DLD1 (cell line): Measurements from ENCODE around the gene BTBD9.
"Not testable (repeated sequence)": the region's sequence is repeated elsewhere in the genome, so short reads cannot be mapped to it uniquely, and the experiment has no call there.

ENCODE experiments used
- in situ Hi-C: cut with HindIII; loops from 2 replicates; pipeline ENCODE4 v1.10.0; 2017; ENCODE audit warnings: low sequenced_read_pairs

Gene BTBD9

DNA sequence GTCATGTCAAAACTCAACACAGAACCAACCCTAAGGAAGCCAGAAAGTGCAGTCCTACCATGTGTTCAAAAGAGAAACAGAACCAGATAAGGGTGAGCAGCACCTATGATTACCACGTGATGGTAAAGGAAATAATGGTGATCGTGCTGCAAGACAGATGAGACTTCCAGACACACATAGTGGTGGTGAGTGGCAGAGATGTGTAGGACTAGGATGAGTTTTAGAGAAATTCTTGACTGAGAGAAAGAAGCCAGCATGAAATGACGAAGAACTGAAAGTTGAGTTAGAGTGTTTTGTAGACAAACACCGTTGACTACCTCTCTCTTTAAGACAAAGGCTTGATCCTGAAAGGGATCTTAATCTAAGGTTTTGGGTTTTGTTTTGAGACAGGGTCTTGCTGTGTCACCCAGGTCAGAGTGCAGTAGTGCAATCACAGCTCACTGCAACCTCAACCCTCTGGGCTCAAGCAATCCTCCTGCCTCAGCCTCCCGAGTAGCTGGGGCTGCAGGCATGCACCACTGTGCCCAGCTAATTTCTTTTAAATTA is 10.6 kb upstream of the BTBD9 start:
- in situ Hi-C loops = no loop called here

DNA sequence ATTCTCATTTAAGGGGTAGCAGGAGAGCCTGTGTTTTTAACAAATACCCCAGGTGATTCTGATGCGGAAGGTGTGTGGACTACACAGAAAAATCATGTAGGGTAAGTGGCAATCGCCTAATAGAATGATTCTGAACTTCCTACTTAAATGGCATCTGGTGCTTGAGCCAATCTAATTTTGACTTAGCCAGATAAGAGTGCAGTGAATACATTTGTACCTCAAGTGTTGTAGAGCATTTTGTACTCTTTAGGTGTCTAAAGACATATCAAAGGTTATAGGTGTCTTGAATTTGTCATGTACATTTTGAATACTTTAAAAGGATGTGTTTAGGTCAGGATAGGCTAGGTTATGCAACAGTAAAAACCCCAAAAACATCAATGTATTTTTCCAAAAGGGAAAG is 10.0 kb upstream of the BTBD9 start:
- in situ Hi-C loops = no loop called here

DNA sequence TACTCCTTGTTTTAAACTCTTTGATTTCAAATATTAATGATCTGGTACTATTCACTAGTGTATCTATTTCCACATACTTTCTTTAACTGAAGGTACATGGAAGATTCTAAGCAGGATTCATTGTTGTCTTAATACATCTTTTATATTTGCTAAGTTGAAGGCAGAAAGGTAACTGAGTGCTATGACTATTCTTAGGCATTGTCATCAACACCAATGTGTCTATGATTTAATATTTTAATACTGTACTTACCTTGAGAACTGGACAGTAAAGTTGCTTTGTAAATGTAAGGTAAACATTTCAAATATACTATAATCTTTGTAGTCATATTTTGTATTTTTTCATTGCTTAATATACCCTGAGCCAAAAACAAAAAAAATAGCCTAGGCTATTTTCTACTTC is 8.9 kb upstream of the BTBD9 start:
- in situ Hi-C loops = no loop called here

DNA sequence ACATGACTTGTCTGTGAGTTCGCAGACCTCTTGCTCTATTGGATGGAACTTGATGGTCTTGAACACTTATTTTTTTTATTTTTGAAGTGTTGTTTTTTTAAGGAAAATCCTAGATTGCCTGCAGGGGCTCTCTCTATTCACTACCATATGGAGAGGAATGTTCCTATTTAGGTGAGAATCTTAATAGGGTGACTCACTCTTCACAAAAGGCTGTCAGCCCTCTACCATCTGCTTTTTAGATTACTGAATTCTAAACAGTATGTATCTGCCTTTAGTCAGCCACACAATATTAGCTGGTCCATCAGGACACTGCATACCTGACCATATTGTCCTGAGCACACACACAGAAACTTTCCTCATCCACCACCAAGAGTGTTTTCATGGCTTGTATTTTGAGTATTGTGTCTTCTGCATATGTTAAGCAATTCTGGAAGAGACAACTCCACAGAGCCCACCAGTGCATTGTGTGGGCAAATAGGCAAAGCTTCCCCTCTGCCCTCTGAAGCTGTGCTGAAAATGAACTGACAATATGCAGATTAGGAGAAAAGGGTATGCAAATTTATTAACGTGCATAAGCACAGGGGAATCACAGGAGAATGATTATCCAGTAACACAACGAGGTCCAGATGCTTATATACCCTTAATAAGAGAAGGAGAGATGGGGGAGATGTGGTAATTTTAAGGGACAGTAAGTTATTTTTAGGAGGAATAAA is 6.6 kb upstream of the BTBD9 start:
- in situ Hi-C loops = no loop called here

DNA sequence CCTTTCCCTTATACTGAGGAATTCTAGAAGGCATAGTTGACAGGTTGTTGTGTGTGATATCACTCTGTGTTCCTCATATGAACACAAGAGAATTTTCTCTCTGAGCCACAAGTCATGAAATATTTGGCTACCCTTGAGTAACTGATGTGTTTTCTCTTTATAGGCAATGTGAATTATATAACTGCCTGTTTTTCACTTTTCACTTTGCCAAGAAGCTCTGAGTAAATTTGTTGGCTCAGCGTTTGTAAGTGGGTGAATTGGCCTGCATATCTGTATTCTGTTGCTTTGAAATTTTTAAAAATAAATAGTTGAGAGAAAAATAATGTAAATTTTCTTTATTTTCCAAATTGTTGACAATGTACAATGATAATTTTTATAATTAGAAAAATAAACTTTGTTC is 5.2 kb upstream of the BTBD9 start:
- in situ Hi-C loops = no loop called here

DNA sequence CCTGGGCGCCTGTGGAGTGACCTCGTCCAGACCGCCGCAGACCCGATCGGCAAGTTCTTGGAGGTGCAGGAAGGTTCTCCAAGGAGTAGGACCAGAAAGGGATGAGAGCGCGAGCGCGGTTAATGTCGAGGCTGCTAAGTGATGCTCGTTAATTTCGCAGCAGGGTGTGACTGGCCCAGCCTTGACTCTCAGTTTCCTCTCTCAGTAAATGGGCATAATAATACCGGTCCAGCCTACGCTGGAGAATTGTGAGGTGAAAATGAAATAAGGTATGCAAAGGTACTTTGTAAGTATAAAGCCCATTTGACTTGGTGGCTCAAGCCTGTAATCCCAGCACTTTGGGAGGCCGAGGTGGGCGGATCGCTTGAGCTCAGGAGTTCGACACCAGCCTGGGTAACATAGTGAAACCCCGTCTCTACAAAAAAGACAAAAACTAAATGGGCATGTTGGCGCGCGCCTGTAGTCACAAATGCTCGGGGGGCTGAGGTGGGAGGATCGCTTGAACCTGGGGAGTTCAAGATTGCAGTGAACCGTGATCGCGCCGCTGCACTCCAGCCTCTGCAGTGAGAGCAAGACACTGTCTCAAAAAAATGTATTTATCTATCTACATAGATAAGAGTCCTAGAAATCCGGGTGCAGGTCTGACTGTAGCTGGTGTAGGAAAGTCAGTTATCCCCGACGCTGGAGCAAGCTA is 634 bp upstream of the BTBD9 start:
- in situ Hi-C loops = no loop called here

DNA sequence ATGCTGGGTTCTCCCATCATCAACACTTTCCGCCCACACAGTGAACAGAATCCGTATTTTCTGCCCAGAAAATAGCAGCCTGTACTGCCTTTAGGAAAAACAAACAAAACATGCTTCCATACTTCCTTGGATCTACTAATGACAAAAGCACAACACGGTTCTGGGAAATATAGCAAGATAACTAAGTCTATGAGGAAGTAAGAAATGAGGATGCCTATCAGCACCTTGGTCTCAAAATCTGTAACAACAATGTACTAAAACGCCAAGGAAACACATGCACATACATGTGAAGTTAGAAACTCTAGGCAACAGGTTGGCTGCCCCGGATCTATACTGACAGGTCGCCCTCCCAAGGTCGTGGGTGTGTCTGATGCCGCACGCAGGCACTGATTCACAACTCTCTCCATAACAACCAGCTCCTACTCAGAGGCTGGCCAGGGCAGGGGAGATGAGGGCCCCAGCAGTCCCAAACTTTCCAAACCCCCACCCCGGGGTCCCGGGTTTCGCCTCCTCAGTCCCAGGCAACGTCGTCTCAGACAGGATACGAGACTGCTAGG is 710 bp downstream of the BTBD9 start:
- in situ Hi-C loops = no loop called here

DNA sequence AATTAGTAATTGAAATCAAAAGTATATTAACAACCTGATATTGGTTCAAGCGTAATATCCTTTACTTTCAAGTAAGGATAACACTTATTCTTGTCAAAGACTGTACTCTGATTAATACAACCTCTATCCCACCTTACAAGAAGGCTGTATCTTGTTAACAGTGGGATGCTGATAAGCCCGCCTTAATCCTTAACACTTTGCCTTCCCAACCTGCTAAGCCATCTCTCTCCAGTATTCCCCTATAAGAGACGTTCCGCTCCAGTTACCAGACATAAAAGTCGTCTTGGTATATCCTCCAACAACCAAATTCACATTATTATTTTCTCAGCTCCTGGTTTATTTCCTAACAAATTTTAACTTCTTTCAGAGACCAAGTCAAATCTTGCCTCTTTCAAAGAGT is 2.0 kb downstream of the BTBD9 start:
- in situ Hi-C loops = no loop called here

DNA sequence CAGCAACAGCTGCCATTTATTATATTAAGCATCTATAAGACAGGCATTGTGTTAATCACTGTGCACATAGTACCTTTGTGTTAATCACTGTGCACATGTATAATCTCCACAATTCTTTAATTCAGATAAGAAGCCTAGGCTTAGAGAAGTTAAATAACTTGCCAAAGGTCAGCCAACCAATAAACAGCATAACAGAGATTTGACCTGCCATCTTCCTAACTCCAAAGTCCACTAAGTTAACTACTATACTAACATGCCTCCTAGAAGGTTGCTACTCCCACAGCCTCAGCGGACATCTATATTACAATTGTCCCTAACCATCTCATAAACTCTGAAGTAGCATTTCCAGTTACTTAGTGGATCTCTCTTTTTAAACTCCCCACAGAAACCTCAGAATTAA is 3.7 kb downstream of the BTBD9 start:
- in situ Hi-C loops = no loop called here

DNA sequence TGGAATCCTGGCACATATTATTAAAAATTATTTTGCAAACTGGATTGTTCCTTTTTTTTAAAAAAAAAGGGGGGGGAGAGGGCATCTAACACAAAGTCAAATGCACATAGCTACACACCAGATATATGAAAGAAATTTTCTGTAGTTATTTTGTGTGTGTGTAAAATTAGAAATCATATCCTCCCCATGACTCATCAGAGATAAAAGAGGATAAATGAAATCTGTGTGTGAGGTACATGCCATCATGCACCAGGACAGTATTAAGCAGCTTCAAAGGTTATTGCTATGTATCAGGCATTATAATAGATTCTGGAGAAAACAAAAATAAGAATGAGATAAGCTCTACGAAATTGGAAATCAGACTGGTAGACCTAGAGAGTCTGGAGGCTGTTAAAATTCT is 5.2 kb downstream of the BTBD9 start:
- in situ Hi-C loops = no loop called here

DNA sequence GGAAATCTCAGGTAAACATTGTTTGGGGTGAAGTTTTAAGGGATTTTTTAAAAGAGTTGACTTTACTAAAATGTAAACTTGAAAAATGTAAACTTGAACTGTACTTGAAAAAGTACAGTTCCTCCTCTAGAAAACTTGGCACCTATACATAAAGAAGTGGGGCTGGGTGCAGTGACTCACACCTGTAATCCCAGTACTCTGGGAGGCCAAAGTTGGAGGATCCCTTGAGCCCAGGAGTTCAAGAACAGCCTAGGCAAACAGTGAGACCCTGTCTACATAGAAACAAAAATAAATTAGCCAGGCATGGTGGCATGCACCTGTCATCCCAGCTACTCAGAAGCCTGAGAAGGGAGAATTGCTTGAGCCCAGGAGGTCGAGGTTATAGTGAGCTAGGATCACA is 7.2 kb downstream of the BTBD9 start:
- in situ Hi-C loops = no loop called here

DNA sequence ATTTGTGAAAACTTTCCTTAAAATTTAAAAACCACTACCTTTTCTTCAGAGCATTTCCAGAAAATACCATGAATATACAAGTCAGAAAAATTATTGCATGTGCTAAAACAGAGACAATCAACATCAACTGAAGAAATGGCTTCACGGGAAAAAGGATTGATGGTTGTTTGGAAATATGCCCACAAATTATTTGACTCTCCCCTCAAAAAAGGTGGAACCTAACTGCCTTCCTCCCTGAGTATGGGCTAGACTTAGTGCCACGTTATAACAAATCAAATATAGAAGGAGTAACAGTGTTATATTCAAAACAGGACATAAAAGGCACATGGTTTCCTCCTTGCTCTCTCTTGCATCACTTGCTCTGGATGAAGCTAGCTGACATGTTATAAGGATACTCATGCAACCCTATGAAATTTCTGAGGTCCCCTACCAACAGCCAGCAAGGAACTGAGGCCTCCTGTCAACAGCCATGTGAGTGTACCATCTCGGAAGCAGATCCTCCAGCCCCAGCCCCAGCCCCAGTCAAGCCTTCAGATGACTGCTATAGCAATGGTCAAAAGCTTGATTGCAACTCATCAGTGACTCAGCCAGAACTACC is 8.4 kb downstream of the BTBD9 start:
- in situ Hi-C loops = no loop called here

DNA sequence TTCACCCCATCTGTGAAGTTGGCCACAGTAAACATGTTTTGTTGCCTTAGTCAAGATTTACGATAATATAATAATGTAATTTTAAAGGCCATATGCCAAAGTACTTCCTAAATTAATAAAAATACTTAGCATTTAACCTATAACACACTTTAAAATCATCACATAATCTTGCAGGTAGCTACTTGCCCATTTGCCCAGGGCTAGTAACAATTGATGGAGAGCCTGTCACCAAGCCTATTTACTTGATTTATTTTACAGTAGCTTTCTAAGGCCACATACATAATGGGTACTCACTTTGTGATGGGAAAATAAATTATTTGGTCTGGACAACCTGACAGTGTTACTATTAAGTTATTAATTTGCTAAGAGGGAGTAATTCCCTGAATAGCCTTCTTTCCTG is 14.5 kb downstream of the BTBD9 start:
- in situ Hi-C loops = no loop called here

DNA sequence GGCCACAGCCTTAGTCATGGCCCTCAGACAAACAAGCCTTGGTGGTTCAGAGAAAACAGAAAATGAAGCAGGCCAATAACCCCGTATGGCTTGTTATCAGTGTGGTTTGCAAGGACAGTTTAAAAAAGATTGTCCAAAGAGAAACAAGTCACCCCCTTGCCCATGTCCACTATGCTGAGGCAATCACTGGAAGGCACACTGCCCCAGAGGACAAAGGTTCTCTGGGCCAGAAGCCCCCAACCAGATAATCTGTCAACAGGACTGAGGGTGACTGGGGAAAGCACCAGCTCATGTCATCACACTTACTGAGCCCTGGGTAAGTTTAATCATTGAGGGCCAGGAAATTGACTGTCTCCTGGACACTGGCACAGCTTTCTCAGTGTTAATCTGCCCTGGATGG is 20.4 kb downstream of the BTBD9 start:
- in situ Hi-C loops = not testable (repeated sequence)

DNA sequence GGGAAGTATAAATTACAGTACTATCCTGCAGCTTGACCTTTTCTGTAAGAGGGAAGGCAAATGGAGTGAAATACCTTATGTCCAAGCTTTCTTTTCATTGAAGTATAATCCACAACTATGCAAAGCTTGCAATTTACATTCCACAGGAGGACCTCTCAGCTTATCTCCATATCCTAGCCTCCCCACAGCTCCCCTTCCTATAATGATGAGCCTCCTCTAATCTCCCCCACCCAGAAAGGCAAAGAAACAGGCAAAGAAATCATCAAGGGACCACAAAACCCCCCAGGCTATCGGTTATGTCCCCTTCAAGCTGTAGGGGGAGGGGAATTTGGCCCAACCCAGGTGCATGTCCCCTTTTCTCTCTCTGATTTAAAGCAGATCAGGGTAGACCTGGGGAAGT is 21.4 kb downstream of the BTBD9 start:
- in situ Hi-C loops = not testable (repeated sequence)

DNA sequence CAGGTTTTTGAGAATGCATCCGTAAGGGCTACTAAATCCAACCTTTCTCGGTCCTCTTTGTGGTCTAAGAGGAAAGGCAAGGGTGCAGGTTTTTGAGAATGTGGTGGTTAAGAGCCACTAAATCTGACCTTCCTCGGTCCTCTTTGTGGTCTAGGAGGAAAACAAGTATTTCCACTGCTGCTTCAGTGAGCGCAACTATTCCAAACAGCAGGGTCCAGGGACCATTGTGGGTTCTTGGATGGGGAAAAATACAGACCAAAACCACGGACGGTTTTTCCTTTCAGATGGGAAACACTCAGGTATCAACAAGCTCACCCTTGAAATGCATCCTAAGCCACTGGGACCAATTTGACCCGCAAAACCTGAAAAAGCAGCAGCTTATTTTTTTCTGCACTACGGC is 21.9 kb downstream of the BTBD9 start:
- in situ Hi-C loops = no loop called here

DNA sequence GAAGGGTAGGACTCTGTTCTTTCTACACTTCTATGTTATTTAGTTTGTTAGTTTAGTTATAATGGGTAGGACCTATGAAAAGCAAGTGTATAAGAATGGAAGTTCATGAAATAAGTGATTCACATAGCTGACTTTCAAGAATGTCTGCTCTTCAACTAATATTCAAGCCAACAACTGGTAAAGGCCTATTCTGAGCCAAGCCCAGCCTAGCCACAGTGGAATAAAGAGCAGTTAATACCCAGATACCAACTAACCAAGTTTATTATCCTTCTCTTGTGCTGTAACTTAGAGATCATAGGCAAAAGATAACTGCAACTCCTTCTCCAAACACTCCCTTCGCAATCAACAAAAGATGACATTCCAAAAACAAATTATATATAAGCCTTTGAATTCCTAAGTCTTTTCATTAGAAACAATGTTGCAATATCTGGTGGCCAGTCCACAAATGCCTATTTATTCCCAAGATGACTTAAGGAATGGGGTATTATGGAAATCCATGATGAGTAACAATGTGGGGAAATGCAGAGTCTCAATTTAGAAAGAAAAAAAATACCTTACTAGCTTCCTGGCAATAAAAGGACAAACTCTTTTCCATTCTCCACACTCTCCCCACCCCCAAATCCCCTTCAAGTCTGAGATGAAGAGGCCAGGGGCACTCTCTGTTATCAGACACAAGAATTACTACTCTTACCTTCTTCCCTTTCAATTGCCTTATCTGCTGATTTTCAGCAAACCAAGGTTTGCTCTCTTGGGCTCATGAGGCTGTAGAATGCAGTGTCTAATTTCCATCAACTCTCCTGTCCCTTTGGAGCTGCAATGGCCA is 27.4 kb downstream of the BTBD9 start:
- in situ Hi-C loops = no loop called here

DNA sequence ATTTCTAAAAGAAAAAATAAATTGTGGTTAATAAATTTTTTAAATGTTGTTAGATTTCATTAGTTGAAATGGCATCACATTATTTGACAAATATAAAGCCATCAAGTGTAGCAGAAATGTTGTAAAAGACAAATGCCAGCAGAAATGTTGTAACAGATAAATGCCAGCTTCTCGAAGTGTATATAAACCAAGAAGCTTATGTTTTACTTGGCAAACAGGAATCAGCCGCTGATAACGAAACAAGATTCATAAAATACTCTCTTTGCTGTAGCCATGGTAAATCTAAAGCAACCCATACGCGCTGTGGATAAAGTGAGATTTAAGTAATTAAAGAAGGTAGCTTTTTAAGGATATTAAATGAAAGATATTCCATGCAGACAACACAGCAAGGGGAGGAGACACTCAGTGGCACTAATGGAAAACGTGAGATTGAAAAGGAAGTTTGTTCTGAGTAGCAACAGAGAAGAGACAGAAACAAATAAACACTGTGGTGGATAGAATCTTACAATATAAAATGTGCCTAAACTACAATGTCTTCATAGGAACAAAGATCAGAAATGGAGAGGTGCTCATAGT is 29.6 kb downstream of the BTBD9 start:
- in situ Hi-C loops = no loop called here

DNA sequence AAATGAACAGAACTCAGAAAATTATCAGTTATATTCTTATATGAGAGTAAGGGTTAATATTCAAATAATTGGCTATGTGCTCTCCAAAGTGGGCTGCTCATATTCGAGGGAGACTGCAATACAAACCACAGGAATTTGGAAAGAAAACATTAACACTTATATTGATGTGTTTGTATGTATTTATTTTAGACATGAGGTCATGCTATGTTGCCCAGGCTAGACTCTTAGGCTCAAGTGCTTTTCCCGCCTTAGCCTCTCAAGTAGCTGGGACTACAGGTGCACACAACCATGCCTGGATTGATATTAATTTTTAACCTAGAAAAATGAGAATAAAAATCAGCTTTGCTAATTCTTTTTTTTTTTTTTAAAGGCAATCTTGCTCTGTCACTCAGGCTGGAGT is 35.0 kb downstream of the BTBD9 start:
- in situ Hi-C loops = no loop called here

DNA sequence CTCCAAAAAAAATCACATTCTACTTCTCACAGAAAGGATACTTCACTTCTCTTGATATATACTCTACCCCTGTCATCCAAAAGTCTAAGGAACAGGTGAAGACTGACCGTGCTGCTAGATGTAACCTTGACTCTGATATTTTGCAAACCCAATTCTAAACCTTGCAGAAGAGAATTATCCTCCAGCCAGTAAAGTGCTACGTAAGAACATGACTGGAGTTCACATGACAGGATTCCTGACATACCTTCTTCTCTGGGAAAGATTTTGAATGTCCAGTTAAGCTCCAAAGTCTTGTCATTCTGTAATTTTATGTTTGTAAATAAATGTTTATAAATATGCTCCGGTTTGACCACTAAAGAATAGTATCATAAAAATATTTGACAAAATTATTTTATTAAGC is 35.8 kb downstream of the BTBD9 start:
- in situ Hi-C loops = no loop called here

DNA sequence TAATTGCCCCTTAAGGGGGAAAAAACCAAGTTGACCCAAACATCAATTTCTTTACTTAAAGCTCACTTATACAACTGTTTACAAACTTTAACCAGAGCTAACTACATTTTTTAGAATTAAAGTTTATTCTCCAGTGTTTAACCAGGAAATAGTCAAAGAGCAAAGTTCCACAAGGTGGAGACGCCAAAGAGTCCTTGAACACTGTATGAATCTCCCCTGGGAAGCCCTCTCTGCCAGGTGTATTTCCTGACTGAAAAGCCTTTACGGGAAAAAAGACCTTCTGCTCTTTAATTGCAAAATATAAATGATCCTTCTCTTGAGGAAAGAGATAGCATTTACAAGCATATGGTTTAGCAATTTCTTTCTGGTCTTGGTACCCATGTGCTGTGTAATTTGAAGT is 36.2 kb downstream of the BTBD9 start:
- in situ Hi-C loops = no loop called here
